NCI-H226 (cell line): Measurements from ENCODE around the gene IL21R.

ENCODE experiments used
- DNase-seq: peaks from one replicate; pipeline ENCODE4 v3.0.0-alpha.2; 2015

Gene IL21R

GRCh38 chr16:27401768-27402568, at the start of gene IL21R:
TSS of gene IL21R (plus strand) at chr16:27402174. CDS start at chr16:27430072, 27,898 bp downstream.
- peak; percentile 19 for DNase-seq

GRCh38 chr16:27353853-27354252, 48.1 kb upstream of the IL21R start:
- no peak for DNase-seq

DNA sequence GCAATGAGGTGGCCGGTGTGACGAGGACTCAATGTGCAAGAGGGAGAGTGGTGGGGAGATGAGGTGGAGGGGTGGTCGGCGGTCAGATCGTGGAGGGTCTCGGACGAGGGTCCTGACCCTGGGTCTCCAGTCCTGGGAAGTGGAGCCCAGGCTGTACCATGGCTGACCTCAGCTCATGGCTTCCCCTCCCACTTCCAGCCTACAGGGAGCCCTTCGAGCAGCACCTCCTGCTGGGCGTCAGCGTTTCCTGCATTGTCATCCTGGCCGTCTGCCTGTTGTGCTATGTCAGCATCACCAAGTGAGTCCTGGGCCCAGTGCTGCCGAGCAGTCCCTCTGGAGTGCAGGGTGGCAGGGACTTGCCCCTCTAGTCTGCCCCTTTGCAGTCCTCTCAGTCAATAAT, 46.4 kb upstream of the IL21R start:
- peak; percentile 14 for DNase-seq

DNA sequence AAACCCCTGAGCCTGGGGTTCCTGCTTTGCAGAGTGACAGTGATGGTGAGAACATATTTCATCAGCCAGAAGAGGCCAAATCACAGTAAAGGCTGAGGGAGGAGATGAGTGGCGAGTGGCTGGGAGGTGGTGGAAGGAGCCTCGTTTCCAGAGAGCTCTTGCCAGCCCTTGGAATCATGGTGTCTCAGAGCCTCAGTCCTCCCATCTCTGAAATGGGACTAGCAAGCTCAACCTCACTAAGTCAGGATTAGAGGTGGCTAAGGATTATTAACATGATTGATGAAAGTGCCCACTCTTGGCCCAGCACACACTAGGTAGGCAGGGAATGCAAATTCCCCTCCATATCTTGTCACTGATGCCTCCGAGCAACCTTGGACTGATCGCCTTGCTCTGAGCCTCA, 45.2 kb upstream of the IL21R start:
- DNase-seq, result no peak

- no peak for DNase-seq
Observed at GRCh38 chr16:27359051-27359450, 42.9 kb upstream of the IL21R start.

DNA sequence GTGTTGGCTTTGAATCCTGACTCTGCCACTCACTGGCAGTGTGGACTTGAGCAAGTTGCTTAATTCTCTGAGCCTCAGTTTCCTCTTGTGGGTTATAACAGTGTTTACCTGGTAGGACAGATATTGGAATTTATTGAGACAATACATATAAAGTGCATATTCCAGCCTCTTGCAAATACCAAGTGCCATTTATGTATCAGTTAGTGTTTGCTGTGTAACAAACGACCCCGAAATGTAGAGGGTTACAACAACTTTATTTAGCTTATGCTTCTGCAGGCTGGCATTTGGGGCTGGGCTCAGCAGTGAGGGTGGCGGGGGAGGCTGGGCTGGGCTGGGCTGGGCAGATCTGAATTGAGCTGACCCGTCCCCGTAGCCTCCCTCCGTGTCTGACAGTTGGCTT, 42.4 kb upstream of the IL21R start:
- DNase-seq, result no peak

DNA sequence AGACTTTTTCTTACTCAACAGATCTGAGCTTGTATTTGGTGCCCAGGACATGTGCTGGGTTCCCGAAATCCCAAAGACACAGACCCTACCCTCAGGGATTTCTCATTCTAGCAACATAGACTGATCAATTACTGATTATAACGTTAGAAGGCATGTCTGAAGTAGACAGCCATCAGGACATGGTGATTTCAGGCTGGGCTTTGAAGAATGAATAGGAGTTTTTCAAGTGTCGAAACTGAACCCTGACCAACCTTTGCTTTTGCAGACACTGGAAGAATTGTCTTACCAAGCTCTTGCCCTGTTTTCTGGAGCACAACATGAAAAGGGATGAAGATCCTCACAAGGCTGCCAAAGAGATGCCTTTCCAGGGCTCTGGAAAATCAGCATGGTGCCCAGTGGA, 40.0 kb upstream of the IL21R start:
- DNase-seq, result no peak

GRCh38 chr16:27362570-27363245, 39.3 kb upstream of the IL21R start:
- no peak for DNase-seq

DNA sequence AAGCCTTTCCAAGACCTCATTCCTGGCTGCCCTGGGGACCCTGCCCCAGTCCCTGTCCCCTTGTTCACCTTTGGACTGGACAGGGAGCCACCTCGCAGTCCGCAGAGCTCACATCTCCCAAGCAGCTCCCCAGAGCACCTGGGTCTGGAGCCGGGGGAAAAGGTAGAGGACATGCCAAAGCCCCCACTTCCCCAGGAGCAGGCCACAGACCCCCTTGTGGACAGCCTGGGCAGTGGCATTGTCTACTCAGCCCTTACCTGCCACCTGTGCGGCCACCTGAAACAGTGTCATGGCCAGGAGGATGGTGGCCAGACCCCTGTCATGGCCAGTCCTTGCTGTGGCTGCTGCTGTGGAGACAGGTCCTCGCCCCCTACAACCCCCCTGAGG, 38.7 kb upstream of the IL21R start:
- no peak for DNase-seq

- no peak for DNase-seq
Observed at GRCh38 chr16:27363797-27364196, 38.2 kb upstream of the IL21R start.

GRCh38 chr16:27364493-27365141, 37.4 kb upstream of the IL21R start:
- peak; percentile 31 for DNase-seq

GRCh38 chr16:27365142-27366089, 36.6 kb upstream of the IL21R start:
- DNase-seq, result peak; percentile 51

GRCh38 chr16:27366687-27367460, 35.1 kb upstream of the IL21R start:
- DNase-seq, result no peak

GRCh38 chr16:27367461-27368357, 34.3 kb upstream of the IL21R start:
- peak; percentile 43 for DNase-seq

GRCh38 chr16:27368358-27368722, 33.6 kb upstream of the IL21R start:
- DNase-seq, result no peak

DNA sequence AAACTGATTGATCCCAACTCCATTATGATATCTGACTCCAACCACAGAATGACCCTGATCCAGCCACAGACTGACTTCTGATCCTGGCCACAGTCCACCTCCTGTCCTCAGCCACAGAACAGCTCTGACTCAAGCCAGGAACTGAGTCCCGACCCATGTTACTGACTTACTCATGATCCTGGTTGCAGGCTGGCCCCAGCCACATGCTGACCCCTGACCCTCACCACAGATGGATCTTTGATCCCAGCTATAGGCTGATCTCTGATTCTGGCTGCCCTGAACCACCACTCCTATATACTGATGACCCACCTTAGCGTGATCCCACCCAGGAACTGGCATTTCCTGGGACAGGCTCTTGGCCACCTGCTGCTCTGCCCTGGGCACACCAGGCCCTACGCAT, 32.2 kb upstream of the IL21R start:
- DNase-seq, result no peak

DNA sequence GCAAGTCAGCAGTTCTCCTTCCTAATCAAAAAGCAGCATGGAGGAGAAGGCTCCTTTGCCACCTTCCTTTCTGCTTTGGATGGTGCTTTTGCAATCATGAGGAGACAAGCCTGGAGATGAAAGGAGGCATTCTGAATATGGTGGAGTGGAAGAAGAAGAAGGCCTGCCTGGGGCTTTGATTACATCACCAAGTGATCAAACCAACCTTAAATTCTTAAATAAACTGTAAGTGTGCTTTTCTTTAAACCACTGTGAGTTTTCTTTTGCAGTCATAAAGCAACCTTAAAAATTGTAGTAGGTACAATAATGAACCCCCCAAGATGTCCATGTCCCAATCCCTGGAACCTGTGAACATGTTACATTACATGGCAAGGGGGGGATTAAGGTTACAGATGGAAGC, 31.7 kb upstream of the IL21R start:
- no peak for DNase-seq

DNA sequence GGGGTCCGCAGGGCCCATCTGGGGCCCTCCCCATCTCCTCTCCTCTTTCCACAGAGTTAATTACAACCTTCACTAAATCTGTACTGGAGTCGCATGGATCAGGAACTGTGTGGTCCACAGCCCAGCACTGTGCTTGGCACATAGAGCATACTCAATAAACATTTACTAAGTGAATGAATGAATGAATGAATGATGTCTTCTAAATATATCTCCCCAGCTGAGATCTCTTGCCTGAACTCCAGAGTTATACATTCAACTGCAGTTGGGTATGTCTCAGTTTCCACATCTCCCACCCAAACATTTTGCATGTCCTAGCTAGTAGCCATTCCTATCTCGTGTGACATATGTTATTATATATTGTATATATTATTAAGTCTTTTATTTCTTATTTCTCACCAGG, 28.7 kb upstream of the IL21R start:
- DNase-seq, result no peak

DNA sequence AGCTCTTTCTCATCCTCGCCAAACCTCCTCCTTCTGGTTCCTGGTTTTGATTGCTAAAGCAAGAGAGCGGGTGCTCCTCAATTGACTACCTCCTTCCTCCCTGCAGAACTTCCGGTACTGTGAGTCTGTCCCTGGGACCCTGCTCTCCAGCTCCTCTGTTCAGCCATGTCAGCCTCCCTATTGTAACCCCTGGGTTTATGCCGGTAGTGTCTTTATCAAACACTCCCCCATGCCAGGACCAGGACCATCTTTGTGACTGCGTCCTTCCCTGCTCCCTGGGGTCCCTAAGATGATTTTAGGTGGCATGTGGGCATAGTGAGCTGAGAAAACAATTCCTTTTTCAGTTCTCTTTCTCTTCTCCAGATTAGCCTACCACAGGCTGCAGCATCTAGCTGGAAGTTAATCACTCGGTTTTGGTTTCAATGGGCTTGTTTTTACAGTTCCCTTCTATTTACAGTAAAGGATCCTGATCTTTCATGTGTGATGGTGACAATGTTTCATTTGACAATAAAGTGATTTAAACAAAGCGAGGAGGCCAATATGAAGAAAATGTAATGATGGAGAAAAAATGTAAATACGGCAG, 27.7 kb upstream of the IL21R start:
- no peak for DNase-seq

GRCh38 chr16:27374804-27375425, 27.1 kb upstream of the IL21R start:
- DNase-seq, result peak; percentile 89
